ENCODE data around the gene WDFY3. TPM values are rescaled to one million over a fixed set of nuclear protein-coding genes. Genes with fewer than 3 reads are reported as not detected.

The WDFY3 gene
- total and polyA plus RNA-seq, 7 donors = 3.2 to 54.2 (median 38.2) TPM

DNA sequence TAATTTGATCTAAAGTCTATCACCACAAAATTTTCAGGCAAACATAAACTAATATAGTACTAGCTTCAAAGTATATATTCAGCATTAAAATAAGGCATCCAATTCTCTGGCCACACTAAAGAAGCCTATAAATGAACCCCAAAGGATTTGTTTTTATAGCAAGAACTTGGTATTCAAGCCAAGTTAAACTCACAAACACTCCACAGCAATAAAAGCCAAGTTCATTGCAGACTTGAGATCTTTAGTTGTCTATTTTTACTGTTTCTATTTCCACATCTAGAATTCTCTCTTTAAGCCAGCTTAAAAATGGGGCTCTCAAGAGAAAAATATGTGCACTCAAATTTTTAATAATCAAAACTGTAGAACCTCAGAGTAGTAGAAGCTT is 51.1 kb downstream of the WDFY3 start:
- no peak overlapping the region for H3K4me3 ChIP-seq
- TF ChIP-seq, protein P1, sequence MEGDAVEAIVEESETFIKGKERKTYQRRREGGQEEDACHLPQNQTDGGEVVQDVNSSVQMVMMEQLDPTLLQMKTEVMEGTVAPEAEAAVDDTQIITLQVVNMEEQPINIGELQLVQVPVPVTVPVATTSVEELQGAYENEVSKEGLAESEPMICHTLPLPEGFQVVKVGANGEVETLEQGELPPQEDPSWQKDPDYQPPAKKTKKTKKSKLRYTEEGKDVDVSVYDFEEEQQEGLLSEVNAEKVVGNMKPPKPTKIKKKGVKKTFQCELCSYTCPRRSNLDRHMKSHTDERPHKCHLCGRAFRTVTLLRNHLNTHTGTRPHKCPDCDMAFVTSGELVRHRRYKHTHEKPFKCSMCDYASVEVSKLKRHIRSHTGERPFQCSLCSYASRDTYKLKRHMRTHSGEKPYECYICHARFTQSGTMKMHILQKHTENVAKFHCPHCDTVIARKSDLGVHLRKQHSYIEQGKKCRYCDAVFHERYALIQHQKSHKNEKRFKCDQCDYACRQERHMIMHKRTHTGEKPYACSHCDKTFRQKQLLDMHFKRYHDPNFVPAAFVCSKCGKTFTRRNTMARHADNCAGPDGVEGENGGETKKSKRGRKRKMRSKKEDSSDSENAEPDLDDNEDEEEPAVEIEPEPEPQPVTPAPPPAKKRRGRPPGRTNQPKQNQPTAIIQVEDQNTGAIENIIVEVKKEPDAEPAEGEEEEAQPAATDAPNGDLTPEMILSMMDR (IDR thresholded peaks at IDR 0.05) = no peak
- H3K9me3 ChIP-seq = no peaks in the 10 kb centered on the region
- H3K36me3 ChIP-seq (ENCODE audit: insufficient read depth in 1 of 2, low read depth in 1 of 2) = peaks cover 0 to 7% of the 10 kb centered on the region in 2 donors
- no peaks in the 10 kb centered on the region for H3K27me3 ChIP-seq (ENCODE audit: insufficient read depth in 3 of 3, low read length in 2 of 3)
- H3K27ac ChIP-seq = no peak overlapping the region
- no peak for ATAC-seq
- no peak for DNase-seq
- peaks cover 37% of the 10 kb centered on the region for H3K4me1 ChIP-seq
- intact Hi-C loops (cut with DNase I) = no loop called here

DNA sequence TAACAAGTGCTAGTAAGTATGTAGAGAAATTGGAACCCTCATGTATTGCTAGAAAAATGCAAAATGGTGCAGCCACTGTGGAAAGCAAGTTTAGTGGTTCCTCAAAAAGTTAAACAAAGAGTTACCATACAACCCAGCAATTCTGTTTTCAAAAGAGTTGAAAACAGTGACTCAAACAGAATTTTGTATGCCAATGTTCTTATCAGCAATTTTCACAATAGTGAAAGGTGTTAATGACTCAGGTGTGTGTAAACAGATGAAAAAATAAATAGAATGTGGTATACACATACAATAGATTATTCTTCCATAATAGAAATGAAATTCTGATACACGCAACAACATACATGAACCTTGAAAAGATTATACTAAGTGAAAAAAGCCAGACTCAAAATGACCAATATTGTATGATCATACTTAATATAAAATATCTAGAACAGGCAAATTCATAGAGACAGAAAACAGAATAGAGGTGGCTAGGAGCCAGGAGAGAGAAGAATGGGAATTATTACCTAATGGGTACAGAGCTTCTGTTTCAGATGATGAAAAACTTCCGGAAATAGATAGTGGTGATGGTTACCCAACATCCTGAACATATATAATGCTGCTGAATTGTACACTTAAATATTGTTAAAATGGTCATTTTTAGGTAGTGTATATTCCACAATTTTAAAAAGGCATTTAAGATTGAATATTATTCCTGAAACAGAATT is 51.6 kb downstream of the WDFY3 start:
- ATAC-seq (peak in 1 of 4 donors; percentile 72), DNase-seq (no peak)
- Histone ChIP-seq H3K27me3 (ENCODE audit: insufficient read depth in 3 of 3, low read length in 2 of 3) (no peaks in the 10 kb centered on the region), H3K9me3 (no peaks in the 10 kb centered on the region), H3K27ac (no peak overlapping the region), H3K36me3 (ENCODE audit: insufficient read depth in 1 of 2, low read depth in 1 of 2) (peaks cover 0 to 7% of the 10 kb centered on the region in 2 donors), H3K4me1 (peaks cover 37% of the 10 kb centered on the region), H3K4me3 (no peak overlapping the region)
- 79 to 87% (median 82%) methylated on average over 2 of the region's 2 CpGs for WGBS, 3 donors
- intact Hi-C loops (cut with DNase I) = no loop called here
- TF ChIP-seq, protein P1 (IDR thresholded peaks at IDR 0.05) = no peak

DNA sequence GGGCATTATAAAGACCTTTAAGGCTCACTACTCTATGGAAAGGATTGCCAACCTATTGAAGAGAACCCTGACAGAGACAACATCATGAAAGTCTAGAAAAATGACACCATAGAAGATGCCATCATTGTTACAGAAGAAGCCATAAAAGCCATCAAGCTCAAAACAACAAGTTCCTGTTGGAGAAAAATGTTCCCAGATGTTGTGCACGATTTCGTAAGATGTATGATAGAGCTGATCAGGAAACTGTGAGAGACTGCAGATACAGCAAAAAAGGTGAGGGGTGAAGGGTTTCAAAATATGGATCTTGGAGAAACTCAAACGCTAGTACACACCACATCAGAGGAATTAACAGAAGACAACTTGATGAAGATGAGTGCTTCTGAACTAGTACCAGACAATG is 53.3 kb downstream of the WDFY3 start:
- peaks cover 35% of the 10 kb centered on the region for H3K4me1 ChIP-seq
- H3K27me3 ChIP-seq (ENCODE audit: insufficient read depth in 3 of 3, low read length in 2 of 3) = no peaks in the 10 kb centered on the region
- no peaks in the 10 kb centered on the region for H3K9me3 ChIP-seq
- no peak overlapping the region for H3K27ac ChIP-seq
- no peaks in the 10 kb centered on the region for H3K36me3 ChIP-seq (ENCODE audit: insufficient read depth in 1 of 2, low read depth in 1 of 2)
- DNase-seq (no peak), ATAC-seq (no peak)
- TF ChIP-seq, protein P1 (IDR thresholded peaks at IDR 0.05) = no peak
- H3K4me3 ChIP-seq = no peak overlapping the region
- WGBS, 3 donors = 87 to 88% (median 88%) methylated on average over 3 of the region's 3 CpGs
- intact Hi-C loops (cut with DNase I) = no loop called here

DNA sequence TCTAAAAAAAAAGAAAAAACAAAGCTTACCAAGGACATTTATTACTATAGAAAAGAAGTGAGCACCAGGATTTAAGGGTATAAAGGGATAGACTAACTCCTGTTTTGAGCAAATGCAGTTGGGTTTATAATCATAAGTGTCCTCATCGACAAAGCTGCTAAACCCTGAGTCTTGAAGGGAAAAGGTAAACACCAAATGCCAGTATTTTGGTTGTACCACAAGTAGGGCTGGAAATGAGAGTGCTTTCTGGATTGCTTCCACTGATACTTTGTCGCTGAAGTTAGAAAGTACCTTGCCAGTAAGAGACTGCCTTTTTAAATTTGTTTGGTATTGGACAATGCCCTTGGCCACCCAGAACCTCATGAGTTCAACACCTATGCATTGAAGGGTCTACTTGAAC is 53.7 kb downstream of the WDFY3 start:
- TF ChIP-seq, protein P1 (IDR thresholded peaks at IDR 0.05) = no peak
- no peak for ATAC-seq
- WGBS, 3 donors = 64 to 92% (median 74%) methylated on average over 2 of the region's 2 CpGs
- Histone ChIP-seq H3K27me3 (ENCODE audit: insufficient read depth in 3 of 3, low read length in 2 of 3) (no peaks in the 10 kb centered on the region), H3K4me1 (peaks cover 38% of the 10 kb centered on the region), H3K36me3 (ENCODE audit: insufficient read depth in 1 of 2, low read depth in 1 of 2) (no peaks in the 10 kb centered on the region), H3K4me3 (no peak overlapping the region), H3K9me3 (no peaks in the 10 kb centered on the region), H3K27ac (no peak overlapping the region)
- intact Hi-C loops (cut with DNase I) = no loop called here
- no peak for DNase-seq

DNA sequence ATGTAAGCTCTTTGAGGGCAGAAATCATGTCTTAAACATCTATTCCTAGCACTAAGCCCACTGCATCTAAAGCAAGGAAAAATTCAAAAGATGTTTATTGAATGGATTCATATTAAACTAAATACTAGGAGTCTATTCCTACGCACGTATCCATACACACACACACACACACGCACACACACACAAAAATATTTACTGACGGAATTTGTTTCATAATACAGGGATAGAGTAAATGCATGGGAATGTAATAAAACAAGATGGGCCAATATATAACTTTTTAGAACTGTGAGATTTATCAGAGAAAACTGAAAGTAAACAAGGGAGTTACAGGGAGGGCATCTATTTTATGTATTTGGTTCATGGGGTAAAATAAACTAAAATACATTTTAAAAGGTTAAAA is 57.6 kb downstream of the WDFY3 start:
- 91 to 95% (median 92%) methylated on average over 4 of the region's 4 CpGs for WGBS, 3 donors
- no peaks in the 10 kb centered on the region for H3K36me3 ChIP-seq (ENCODE audit: insufficient read depth in 1 of 2, low read depth in 1 of 2)
- no peak for ATAC-seq
- peaks cover 13% of the 10 kb centered on the region for H3K4me1 ChIP-seq
- H3K9me3 ChIP-seq = no peaks in the 10 kb centered on the region
- TF ChIP-seq, protein P1 (IDR thresholded peaks at IDR 0.05) = no peak
- no peak overlapping the region for H3K4me3 ChIP-seq
- no peak overlapping the region for H3K27ac ChIP-seq
- H3K27me3 ChIP-seq (ENCODE audit: insufficient read depth in 3 of 3, low read length in 2 of 3) = no peaks in the 10 kb centered on the region
- intact Hi-C loops (cut with DNase I) = no loop called here
- DNase-seq = no peak

All from psoas muscle (tissue), 8 donors.